GM12878 (cell line): ENCODE results near the gene TAPT1.

Experiments
- ATF2 ChIP-seq: IDR thresholded peaks from 2 replicates; pipeline ENCODE4 v1.6.1; 2012; ENCODE audit warnings: low read length, inconsistent platforms
- CTCF ChIP-seq, 3 experiments: IDR thresholded peaks in 2 of 3; conservative IDR thresholded peaks in 1 of 3; 2 replicates each; pipeline ENCODE4 v1.5.1; 2011; ENCODE audit warnings: low read depth in 3 of 3, low read length in 3 of 3, mild to moderate bottlenecking in 3 of 3, control low read depth in 2 of 3, moderate library complexity in 2 of 3, inconsistent platforms in 1 of 3, mixed read lengths in 1 of 3; ENCODE audit not compliant: control insufficient read depth in 2 of 3, insufficient read depth in 1 of 3; ENCODE audit errors: extremely low read depth in 1 of 3
- EGR1 ChIP-seq, 2 experiments: IDR thresholded peaks; 1 replicate in 1 of 2; 2 replicates in 1 of 2; pipeline ENCODE4 v1.6.1; 2011 to 2012; ENCODE audit warnings: low read depth in 2 of 2, low read length in 2 of 2, borderline replicate concordance in 1 of 2, mild to moderate bottlenecking in 1 of 2, moderate library complexity in 1 of 2
- EZH2 ChIP-seq: IDR thresholded peaks from 2 replicates; pipeline ENCODE4 v1.6.1; 2012; ENCODE audit warnings: low read depth, mild to moderate bottlenecking, control low read depth, inconsistent platforms, low read length, borderline replicate concordance; ENCODE audit not compliant: control insufficient read depth
- MAX ChIP-seq: IDR thresholded peaks from 2 replicates; pipeline ENCODE4 v1.6.1; 2012; ENCODE audit warnings: low read depth, low read length, improper control_type of control experiment
- RAD21 ChIP-seq: IDR thresholded peaks from 2 replicates; pipeline ENCODE4 v1.6.1; 2011; ENCODE audit warnings: mild to moderate bottlenecking, low read depth, low read length, moderate library complexity; ENCODE audit not compliant: insufficient read depth
- RFX5 ChIP-seq: IDR thresholded peaks from 2 replicates; pipeline ENCODE4 v1.6.1; 2011; ENCODE audit warnings: low read depth, low read length, improper control_type of control experiment
- SMC3 ChIP-seq: IDR thresholded peaks from 2 replicates; pipeline ENCODE4 v1.6.1; 2011; ENCODE audit warnings: low read length, improper control_type of control experiment, borderline replicate concordance
- STAT1 ChIP-seq: fragments of 450-650 bp; conservative IDR thresholded peaks from 2 replicates; pipeline ENCODE4 v1.6.1; 2014; ENCODE audit warnings: antibody characterized with exemption, mild to moderate bottlenecking

GRCh38 chr4:16139066-16139945, 87.0 kb downstream of the TAPT1 start:
- no peak for TF ChIP-seq MAX
- no peak for TF ChIP-seq CTCF (IDR thresholded peaks at IDR 0.05 in 2 of 3, conservative IDR thresholded peaks at IDR 0.05 in 1 of 3; ENCODE audit: control insufficient read depth in 2 of 3, extremely low read depth in 1 of 3, insufficient read depth in 1 of 3, low read depth in 3 of 3, low read length in 3 of 3)
- TF ChIP-seq EZH2: no peak
- no peak for TF ChIP-seq STAT1
- no peak for TF ChIP-seq ATF2
- TF ChIP-seq EGR1 (IDR thresholded peaks at IDR 0.05; ENCODE audit: borderline replicate concordance in 1 of 2, low read depth in 2 of 2, low read length in 2 of 2): no peak
- TF ChIP-seq RAD21: no peak
- no peak for TF ChIP-seq SMC3
- no peak for TF ChIP-seq RFX5
